Activated CD4-positive, CD25-positive, alpha-beta regulatory T cell treated with anti-CD3 and anti-CD28 coated beads, Interleukin-2, amount 50 U/mL, for 16 hours (primary cell): ENCODE data around the gene RELA.
"Not testable (repeated sequence)": the region's sequence is repeated elsewhere in the genome, so short reads cannot be mapped to it uniquely, and the experiment has no call there.

ENCODE experiments used
- DNase-seq: peaks from one replicate; pipeline ENCODE4 v3.0.0-alpha.2; 2020; ENCODE audit warnings: low read depth, low spot score

RELA gene

DNA sequence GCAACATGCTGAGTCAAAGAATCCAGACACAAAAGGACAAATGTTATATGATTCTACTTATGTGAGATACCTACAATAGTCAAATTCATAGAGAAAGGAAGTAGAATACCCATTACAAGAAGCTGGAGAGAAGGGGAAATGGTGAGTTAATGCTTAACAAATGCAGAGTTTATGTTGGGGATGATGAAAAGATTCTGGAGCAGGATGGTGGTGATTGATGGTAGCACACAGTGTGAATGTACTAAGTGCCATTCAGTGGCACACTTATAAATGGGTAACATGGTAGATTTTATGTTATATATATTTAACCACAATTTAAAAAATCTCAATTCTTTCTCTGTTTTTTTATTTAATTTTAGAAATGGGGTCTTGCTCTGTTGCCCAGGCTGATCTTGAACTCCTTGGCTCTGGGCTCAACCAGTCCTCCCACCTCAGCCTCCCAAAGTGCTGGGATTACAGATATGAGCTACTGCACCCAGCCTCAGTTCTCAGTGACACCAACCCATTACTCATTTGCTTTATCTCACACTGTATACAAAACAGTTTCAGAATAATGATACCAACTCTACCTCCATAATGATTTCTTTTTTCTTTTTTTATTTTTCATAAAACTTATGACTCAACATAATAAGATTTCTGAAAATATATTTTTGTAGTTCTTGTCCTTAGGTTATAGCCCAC, 9.6 kb upstream of the RELA start:
- DNase-seq, result no peak

DNA sequence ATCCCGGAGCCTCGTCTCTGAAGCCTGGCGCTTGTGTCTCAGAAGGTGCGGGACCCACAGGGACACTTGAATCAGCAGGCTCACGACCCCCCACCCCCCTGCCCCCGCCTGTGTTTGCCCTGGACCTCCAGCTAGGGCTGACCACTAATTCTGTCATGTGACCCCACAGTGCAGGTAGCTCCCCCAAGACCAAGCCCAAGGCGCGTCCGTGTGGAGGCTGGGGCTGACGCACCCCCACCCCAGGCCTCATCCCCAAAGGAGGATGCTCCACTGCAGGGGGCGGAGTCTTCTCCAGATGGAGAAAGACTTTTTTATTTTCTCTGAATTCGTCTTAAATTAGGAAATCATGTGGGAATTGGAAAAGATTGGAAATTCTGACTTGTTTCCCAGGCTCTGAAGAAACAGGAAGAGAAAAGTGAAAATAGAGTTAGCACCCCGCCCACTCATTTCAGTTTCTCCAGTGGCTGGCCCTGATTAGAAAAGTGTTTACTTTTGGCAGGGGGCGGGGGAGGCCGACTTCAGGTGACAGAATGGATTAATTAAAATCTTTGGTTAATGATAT, 1.0 kb upstream of the RELA start:
- DNase-seq, result no peak

DNA sequence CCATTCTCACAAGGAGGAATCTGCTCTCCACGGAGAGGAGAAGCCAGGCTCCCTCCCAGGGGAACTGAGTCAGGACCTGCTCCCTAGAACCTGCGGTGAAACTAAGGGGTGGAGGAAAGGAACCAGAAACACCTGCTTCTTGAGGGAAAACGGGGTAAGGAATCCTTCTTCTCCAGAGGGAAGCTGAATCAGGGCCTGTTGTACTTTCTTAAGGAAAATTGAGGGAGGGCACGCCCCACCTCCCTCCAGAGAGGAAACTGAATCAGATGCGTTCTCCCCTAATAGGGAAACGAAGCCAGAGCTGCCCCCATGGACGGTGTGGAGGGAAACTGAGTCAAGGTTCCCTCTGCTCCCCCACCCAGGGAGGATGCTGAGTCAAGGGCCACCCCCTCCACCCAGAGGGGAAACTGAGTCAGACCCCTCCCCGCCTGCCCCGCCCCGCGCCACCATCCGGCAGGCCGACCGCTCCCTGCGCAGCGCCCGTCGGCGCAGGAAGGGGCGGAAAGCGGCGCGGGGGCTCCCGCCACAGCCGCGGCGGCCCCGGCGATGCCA, 393 bp downstream of the RELA start:
- no peak for DNase-seq

DNA sequence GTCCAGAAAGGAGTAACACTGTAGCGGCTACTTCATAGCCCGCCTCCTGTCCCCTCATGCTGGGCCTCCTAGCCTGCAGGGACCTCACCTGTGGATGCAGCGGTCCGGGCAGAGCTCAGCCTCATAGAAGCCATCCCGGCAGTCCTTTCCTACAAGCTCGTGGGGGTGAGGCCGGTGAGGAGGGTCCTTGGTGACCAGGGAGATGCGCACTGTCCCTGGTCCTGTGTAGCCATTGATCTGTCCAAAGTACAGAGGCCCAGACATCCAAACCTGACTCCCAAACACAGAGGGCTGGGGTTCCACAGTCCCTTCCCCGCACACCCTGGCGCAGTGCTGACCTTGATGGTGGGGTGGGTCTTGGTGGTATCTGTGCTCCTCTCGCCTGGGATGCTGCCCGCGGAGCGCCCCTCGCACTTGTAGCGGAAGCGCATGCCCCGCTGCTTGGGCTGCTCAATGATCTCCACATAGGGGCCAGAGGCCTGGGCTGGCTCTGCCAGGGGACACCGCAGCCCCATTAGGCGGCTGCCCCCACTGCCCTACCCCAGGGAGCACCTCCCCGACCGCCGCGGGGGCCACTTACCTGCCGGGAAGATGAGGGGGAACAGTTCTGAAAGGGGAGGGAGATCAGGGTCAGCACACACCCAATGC, 993 bp downstream of the RELA start:
- DNase-seq, result no peak

DNA sequence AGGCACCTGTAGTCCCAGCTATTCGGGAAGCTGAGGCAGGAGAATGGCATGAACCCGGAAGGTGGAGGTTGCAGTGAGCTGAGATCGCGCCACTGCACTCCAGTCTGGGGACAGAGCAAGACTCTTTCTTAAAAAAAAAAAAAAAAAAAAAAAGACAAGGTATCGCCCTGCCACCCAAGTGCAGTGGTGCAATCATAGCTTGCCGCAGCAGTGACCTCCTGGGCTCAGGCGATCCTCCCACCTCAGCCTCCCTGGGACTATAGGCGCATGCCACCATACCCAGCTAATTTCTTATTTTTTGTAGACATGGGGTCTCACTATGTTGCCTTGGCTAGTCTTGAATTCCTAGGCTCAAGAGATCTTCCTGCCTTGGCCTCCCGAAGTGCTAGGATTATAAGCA, 1.8 kb downstream of the RELA start:
- DNase-seq, result not testable (repeated sequence)

GRCh38 chr11:65660038-65660437, 2.7 kb downstream of the RELA start:
- no peak for DNase-seq

GRCh38 chr11:65658174-65659021, 4.3 kb downstream of the RELA start:
- DNase-seq, result no peak

DNA sequence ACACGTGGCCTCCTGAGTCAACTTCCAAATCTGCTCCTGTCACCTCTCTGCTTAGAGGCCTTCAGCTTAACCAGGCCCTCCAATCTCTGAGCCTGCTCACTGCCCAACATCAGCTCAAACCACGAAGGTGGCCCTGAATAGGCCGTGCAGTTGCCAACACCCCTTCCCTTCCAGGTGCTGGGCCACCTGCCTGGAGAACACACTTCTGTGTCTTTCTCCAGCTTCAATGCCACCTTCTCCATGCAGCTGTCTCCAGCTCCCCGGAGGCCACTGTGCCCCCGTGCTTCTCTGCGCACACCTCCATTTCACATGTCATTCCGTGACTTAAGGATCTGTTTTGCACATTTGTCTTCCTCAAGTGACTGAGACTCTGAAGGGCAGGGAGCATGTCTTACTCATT, 5.3 kb downstream of the RELA start:
- DNase-seq, result no peak

- no peak for DNase-seq
These were observed 7.0 kb downstream of the RELA start for GRCh38 chr11:65655570-65656332.

GRCh38 chr11:65654375-65655349, 8.1 kb downstream of the RELA start:
- no peak for DNase-seq

GRCh38 chr11:65653229-65654225, 9.2 kb downstream of the RELA start:
- no peak for DNase-seq

DNA sequence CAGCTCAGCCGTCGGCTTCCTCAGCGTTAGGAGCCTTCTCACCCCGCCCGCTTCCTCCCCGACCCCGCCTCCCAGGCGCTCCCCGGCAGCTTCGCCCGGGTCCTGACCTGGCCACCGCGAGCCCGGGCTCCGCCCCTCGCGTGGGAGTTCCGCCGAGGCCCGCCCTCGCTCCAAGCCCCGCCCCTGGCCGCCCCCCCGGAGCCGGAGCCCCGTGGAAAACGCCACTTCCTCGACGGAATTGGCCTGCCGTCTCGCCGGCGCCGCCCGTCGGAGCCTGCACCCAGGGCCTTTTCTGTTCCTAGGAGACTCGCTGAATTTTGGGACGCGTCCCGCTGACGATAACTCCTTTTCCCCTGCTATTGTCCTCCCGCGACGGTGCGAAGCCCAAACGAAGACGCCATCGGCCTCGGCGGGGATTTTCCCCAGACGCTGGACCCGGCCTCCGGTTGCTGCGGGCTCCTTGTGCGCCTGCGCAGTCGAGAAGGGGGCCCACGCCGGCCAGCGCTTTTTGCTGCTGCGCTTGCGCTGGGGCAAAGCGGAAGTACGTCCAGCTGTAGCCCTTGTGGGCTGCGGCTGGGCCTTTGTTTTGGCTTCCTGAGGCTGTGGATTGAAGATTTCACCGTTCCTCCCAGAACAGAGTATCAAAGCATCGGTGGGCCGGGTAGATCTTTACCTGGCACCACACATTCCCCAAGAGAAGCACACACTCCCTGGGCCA, 10.0 kb downstream of the RELA start:
- DNase-seq, result peak; percentile 88

DNA sequence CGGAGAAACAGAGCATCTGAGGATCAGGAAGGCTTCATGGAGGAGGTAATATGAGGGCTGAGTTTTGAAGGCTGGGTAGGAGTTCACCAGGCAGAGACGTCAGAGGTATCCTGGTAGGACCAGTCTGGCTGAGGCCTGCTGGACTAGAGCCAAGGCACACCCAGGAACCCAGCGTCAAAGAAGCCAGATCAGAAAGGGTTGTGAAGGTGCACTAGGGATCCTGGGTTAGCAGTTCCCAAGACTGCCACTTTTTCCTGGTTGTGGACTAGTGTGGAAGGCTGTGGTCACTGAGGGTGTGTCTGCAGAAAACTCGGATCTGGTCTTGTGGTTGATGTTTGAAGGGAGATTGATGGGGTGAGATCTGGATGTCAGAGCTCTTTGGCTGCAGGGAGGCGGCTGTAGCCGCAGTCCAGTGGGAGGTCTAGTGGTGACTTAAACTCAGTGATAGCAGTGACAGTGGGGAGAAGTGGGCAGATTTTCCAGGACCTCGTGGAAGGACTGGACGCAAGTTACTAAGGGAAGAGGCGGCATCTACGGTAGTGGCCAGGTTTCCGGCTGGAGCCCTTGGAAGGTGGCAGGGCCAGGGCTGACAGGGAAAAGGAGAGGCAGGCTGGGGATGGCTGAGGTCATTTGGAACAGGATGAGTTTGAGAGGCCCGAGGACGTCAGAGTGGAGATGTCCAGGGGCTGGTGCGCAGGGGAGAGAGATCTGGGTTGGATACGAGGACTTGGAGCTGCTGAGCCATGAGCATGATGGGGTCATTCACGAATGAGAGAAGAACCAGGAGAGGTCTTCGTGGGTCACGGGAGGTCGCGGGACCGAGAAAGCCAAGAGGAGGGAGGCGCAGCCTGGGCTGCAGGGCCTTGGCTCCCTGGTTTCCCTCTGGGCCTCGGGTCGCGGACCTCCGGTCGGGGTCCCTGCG, 10.9 kb downstream of the RELA start:
- no peak for DNase-seq

DNA sequence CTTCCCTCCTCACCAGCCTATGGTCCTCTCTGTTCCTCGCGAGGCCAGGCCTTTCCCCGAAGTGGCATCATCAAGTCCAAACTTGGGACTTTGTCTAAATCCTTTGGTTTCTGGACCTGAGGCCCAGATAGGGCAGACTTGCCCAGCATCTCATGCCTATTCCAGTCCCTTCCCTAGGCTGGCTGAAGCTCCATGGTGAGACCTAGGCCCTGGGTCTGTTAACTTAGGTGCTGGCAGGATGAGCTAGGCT, 11.5 kb downstream of the RELA start:
- DNase-seq, result no peak

GRCh38 chr11:65650547-65651338, 12.0 kb downstream of the RELA start:
- DNase-seq, result no peak
